Kidney (tissue), 14 donors: ENCODE measurements around the gene ATG3. TPM values are rescaled to one million over a fixed set of nuclear protein-coding genes. Genes with fewer than 3 reads are reported as not detected.

Experiments
- DNase-seq, 5 donors: peaks; one replicate each; pipeline ENCODE4 v3.0.0-alpha.2; 2013 to 2020
- FAIRE-seq: peaks from 2 replicates; lab custom pipeline; 2012; peaks lifted over from hg19 to GRCh38; lab: Jason Lieb, UNC
- H3K27ac ChIP-seq, 2 donors: one replicate each; pipeline ENCODE4 v1.7.0; 2013; ENCODE audit warnings: low read depth in 2 of 2, low read length in 2 of 2, inconsistent platforms in 1 of 2
- H3K27me3 ChIP-seq: one replicate; pipeline ENCODE4 v1.7.1; 2013; ENCODE audit warnings: low read length, inconsistent platforms; ENCODE audit not compliant: control insufficient read depth, insufficient read depth
- H3K36me3 ChIP-seq, 3 donors: one replicate each; pipeline versions ENCODE4 v1.7.0 to v1.7.1; 2013; ENCODE audit warnings: low read length in 3 of 3, control low read depth in 1 of 3, inconsistent platforms in 1 of 3; ENCODE audit not compliant: insufficient read depth in 3 of 3, control insufficient read depth in 2 of 3
- H3K4me1 ChIP-seq, 3 donors: one replicate each; pipeline versions ENCODE4 v1.7.0 to v1.7.1; 2013; ENCODE audit warnings: low read length in 3 of 3, inconsistent platforms in 1 of 3, low read depth in 1 of 3; ENCODE audit not compliant: control insufficient read depth in 2 of 3, insufficient read depth in 2 of 3
- H3K4me3 ChIP-seq, 3 donors: one replicate each; pipeline versions ENCODE4 v1.7.0 to v1.8.1; 2013; ENCODE audit warnings: low read length in 3 of 3, control low read depth in 1 of 3, inconsistent platforms in 1 of 3
- H3K9ac ChIP-seq, 3 donors: one replicate each; pipeline versions ENCODE4 v1.7.0 to v1.7.1; 2013; ENCODE audit warnings: low read length in 3 of 3, control low read depth in 1 of 3, inconsistent platforms in 1 of 3
- H3K9me3 ChIP-seq, 3 donors: one replicate each; pipeline versions ENCODE4 v1.7.0 to v1.7.1; 2013; ENCODE audit warnings: low read length in 3 of 3, control low read depth in 1 of 3, inconsistent platforms in 1 of 3; ENCODE audit not compliant: control insufficient read depth in 2 of 3, insufficient read depth in 1 of 3
- CTCF ChIP-seq: IDR thresholded peaks from 3 replicates; pipeline ENCODE4 v1.5.1; 2012; ENCODE audit warnings: mild to moderate bottlenecking, moderate library complexity, borderline replicate concordance; ENCODE audit not compliant: insufficient read depth; ENCODE audit errors: extremely low read depth
- intact Hi-C: fragments of 100-400 bp; cut with DNase I; formaldehyde crosslinking; loops from one replicate; pipeline ENCODE4 v1.11.1; 2022
- polyA plus RNA-seq: library from polyadenylated mRNA; stranded (reverse); fragments of 350-450 nt; fragmentation: Illumina TruSeq; extraction: RNeasy Lipid Tissue Mini Kit (QIAGEN cat#74804); gene quantifications from one replicate; pipeline ENCODE4 v1.2.3, GENCODE V29; 2014; ENCODE audit warnings: low read depth, low replicate concordance; ENCODE audit not compliant: insufficient read depth
- total RNA-seq: library from RNA; stranded (reverse); fragmentation: NEBNext Ultra II Directional; extraction: Animal tissue kit (Norgen Biotek cat#: 25700); gene quantifications from one replicate; pipeline ENCODE4 v1.2.1, GENCODE V29; 2021
- donor health status: control.
- donor health status: control.
- donor health status: control.
- donor health status: control.
- donor health status: control.
- donor health status: DM: yes; HTN: yes; CAD: no.
- donor health status: Normal renal cell carcinoma (clear cell type).

The ATG3 gene
- total and polyA plus RNA-seq, 2 donors from 2014 or later, result 57.0 to 62.7 TPM

- Histone ChIP-seq H3K27ac (no peak overlapping the region), H3K9ac (no peak overlapping the region), H3K4me3 (no peak overlapping the region), H3K9me3 (no peaks in the 10 kb centered on the region), H3K27me3 (no peaks in the 10 kb centered on the region), H3K4me1 (no peaks in the 10 kb centered on the region), H3K36me3 (peaks cover 0 to 3% (median 0%) of the 10 kb centered on the region in 3 donors)
- intact Hi-C loops, result no loop called here
- DNase-seq (peak in 1 of 5 donors; percentile 54), FAIRE-seq (no peak)
- no peak for TF ChIP-seq CTCF
Observed at GRCh38 chr3:112606098-112606497, 44.3 kb upstream of the ATG3 start.

GRCh38 chr3:112605285-112605684, 43.5 kb upstream of the ATG3 start:
- Histone ChIP-seq H3K4me1 (no peaks in the 10 kb centered on the region), H3K4me3 (peak overlapping the region in 1 of 3 donors; percentile 6), H3K9ac (no peak overlapping the region), H3K27ac (no peak overlapping the region), H3K9me3 (no peaks in the 10 kb centered on the region), H3K36me3 (peaks cover 0 to 3% (median 0%) of the 10 kb centered on the region in 3 donors), H3K27me3 (no peaks in the 10 kb centered on the region)
- FAIRE-seq, result no peak
- intact Hi-C loops, result no loop called here
- TF ChIP-seq CTCF, result no peak
- peak in 2 of 5 donors; percentile 34 to 56 for DNase-seq

- no peak for TF ChIP-seq CTCF
- Histone ChIP-seq H3K27me3 (no peaks in the 10 kb centered on the region), H3K9ac (no peak overlapping the region), H3K27ac (no peak overlapping the region), H3K9me3 (no peaks in the 10 kb centered on the region), H3K4me1 (no peaks in the 10 kb centered on the region), H3K36me3 (peaks cover 0 to 3% (median 0%) of the 10 kb centered on the region in 3 donors), H3K4me3 (no peak overlapping the region)
- FAIRE-seq (no peak), DNase-seq (no peak)
- intact Hi-C loops, result no loop called here
Observed at GRCh38 chr3:112604536-112604935, 42.8 kb upstream of the ATG3 start.
